ENCODE results near the gene SLC13A3.

SLC13A3 gene

DNA sequence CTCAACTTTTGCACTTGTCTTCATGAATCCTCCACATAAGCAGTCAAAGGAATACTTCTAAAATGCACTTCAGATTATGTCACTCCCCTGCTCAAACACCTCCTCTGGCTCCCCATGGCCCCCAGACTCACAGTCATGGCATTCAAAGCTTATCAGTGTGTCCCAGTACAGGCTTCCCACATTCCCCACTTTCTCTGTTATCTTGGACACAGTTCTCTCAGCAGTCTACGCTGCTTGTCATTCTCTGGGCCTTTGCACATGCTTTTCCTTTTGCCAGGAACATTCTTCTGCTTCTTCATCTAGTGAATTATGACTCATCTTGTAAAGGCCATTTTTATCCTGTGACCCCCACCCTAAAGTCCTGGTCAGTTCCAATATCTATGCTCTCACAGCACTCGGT is 31.8 kb downstream of the SLC13A3 start:
- no peak overlapping the region for H3K9ac ChIP-seq (ENCODE audit: low read length)
- H3K4me3 ChIP-seq (ENCODE audit: insufficient read depth in 1 of 2, low read depth in 1 of 2, low read length in 2 of 2) = no peak overlapping the region
- H3K79me1 ChIP-seq (replicated peaks; ENCODE audit: low read length, poor library complexity, severe bottlenecking) = no peaks in the 10 kb centered on the region
- no peaks in the 10 kb centered on the region for H3K4me1 ChIP-seq (ENCODE audit: control insufficient read depth, insufficient read depth, low read depth, low read length)
- no peak overlapping the region for H4K91ac ChIP-seq (ENCODE audit: low read length)
- H2AFZ ChIP-seq (ENCODE audit: low read depth, low read length) = no peak overlapping the region
- peaks cover 6% of the 10 kb centered on the region for H3K9me3 ChIP-seq (ENCODE audit: control insufficient read depth, low read length)
- H2BK15ac ChIP-seq (ENCODE audit: low read depth, poor library complexity, severe bottlenecking) = no peak overlapping the region
- no peak overlapping the region for H3K23ac ChIP-seq (ENCODE audit: low read length in 2 of 2)
- no peak overlapping the region for H2BK120ac ChIP-seq (ENCODE audit: low read depth, low read length)
- DNase-seq = no peak
- no peak overlapping the region for H3K27ac ChIP-seq (ENCODE audit: low read length, poor library complexity, severe bottlenecking)
- no peak overlapping the region for H2BK5ac ChIP-seq (ENCODE audit: low read depth, low read length, poor library complexity, severe bottlenecking)
- no peak overlapping the region for H3K4me2 ChIP-seq (ENCODE audit: low read length, poor library complexity, severe bottlenecking)
- no peak overlapping the region for H2BK12ac ChIP-seq (ENCODE audit: low read length in 2 of 2)
- no peak overlapping the region for H2AK5ac ChIP-seq (ENCODE audit: low read length, severe bottlenecking)
- no peaks in the 10 kb centered on the region for H3K36me3 ChIP-seq (ENCODE audit: control insufficient read depth in 1 of 2, insufficient read depth in 2 of 2, low read depth in 1 of 2, low read length in 2 of 2)
- H3K27me3 ChIP-seq (ENCODE audit: control insufficient read depth in 1 of 2, insufficient read depth in 1 of 2, low read length in 2 of 2) = no peaks in the 10 kb centered on the region
- no peak overlapping the region for H3K4ac ChIP-seq (ENCODE audit: low read depth in 1 of 2, low read length in 2 of 2)
- no peak overlapping the region for H3K18ac ChIP-seq (ENCODE audit: low read depth in 1 of 2, low read length in 2 of 2)
- H3K14ac ChIP-seq (ENCODE audit: low read length in 2 of 2) = no peak overlapping the region
- no peak overlapping the region for H4K8ac ChIP-seq (ENCODE audit: low read length)
- 81% methylated on average over 2 of the region's 2 CpGs for WGBS

DNA sequence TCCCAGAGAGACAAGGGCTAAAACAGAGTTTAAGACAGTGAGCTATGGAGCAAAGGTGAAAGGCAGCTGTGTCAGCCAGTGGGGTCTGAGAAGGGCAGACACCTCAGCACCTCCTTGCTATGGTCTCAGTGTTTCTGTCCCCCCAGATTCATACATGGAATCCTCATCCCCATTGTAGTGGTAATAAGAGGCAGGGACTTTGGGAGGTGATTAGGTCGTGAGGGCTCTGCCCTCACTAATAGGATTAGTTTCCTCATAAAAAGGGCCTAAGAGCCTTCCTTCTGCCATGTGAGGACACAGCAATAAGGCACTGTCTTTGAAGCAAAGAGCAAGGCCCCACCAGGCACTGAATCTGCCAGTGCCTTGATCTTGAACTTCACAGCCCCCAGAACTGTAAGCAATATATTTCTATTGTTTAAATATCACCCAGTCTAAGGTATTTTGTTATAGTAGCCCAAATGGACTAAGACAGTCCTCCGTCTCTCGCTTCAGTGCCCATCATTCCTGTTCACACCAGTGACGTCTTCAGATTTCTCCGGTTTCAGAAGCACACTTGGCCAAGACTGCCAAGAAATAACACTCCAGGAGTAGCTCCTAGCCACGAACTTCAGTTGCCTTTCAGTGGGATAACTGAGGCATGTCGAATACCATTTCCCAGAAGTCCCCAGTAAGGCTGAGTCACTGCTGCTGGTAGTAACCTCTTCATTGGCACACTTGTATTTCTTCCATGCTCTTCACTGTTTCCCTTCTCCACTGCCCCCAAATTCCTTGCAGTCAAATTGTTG is 32.8 kb downstream of the SLC13A3 start:
- WGBS = 74% methylated on average over 7 of the region's 7 CpGs
- H3K4me1 ChIP-seq (ENCODE audit: control insufficient read depth, insufficient read depth, low read depth, low read length) = no peaks in the 10 kb centered on the region
- H3K4me2 ChIP-seq (ENCODE audit: low read length, poor library complexity, severe bottlenecking) = no peak overlapping the region
- H2AK5ac ChIP-seq (ENCODE audit: low read length, severe bottlenecking) = no peak overlapping the region
- no peak overlapping the region for H3K4me3 ChIP-seq (ENCODE audit: insufficient read depth in 1 of 2, low read depth in 1 of 2, low read length in 2 of 2)
- no peak overlapping the region for H3K27ac ChIP-seq (ENCODE audit: low read length, poor library complexity, severe bottlenecking)
- H2BK12ac ChIP-seq (ENCODE audit: low read length in 2 of 2) = no peak overlapping the region
- H3K18ac ChIP-seq (ENCODE audit: low read depth in 1 of 2, low read length in 2 of 2) = no peak overlapping the region
- no peaks in the 10 kb centered on the region for H3K79me1 ChIP-seq (replicated peaks; ENCODE audit: low read length, poor library complexity, severe bottlenecking)
- H3K27me3 ChIP-seq (ENCODE audit: control insufficient read depth in 1 of 2, insufficient read depth in 1 of 2, low read length in 2 of 2) = no peaks in the 10 kb centered on the region
- no peaks in the 10 kb centered on the region for H3K9me3 ChIP-seq (ENCODE audit: control insufficient read depth, low read length)
- no peak overlapping the region for H3K4ac ChIP-seq (ENCODE audit: low read depth in 1 of 2, low read length in 2 of 2)
- H3K14ac ChIP-seq (ENCODE audit: low read length in 2 of 2) = no peak overlapping the region
- DNase-seq = no peak
- no peaks in the 10 kb centered on the region for H3K36me3 ChIP-seq (ENCODE audit: control insufficient read depth in 1 of 2, insufficient read depth in 2 of 2, low read depth in 1 of 2, low read length in 2 of 2)
- H4K91ac ChIP-seq (ENCODE audit: low read length) = no peak overlapping the region
- H3K23ac ChIP-seq (ENCODE audit: low read length in 2 of 2) = no peak overlapping the region
- no peak overlapping the region for H2BK5ac ChIP-seq (ENCODE audit: low read depth, low read length, poor library complexity, severe bottlenecking)
- H3K9ac ChIP-seq (ENCODE audit: low read length) = no peak overlapping the region
- H2BK15ac ChIP-seq (ENCODE audit: low read depth, poor library complexity, severe bottlenecking) = no peak overlapping the region
- H2BK120ac ChIP-seq (ENCODE audit: low read depth, low read length) = no peak overlapping the region
- H4K8ac ChIP-seq (ENCODE audit: low read length) = no peak overlapping the region
- H2AFZ ChIP-seq (ENCODE audit: low read depth, low read length) = no peak overlapping the region

DNA sequence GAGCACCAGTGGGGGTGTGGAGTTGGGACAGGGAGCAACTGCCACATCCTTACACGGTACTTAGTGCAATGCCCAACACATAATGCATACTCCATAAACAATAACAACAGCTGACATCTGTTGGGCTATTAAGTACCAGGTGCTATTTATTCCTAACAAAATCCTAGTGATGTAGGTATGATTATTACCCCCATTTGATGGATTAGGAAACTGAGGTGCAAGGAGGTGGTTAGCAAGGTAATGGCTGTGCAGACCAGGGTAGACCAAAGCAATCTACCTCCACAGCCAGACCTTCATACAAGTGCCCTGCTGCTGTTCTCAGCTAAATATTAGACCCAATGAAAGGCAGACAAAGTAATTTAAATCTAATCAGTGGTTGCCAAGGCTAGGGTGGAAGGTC is 36.8 kb downstream of the SLC13A3 start:
- Histone ChIP-seq H3K4me3 (ENCODE audit: insufficient read depth in 1 of 2, low read depth in 1 of 2, low read length in 2 of 2) (no peak overlapping the region), H2BK120ac (ENCODE audit: low read depth, low read length) (no peak overlapping the region), H3K27ac (ENCODE audit: low read length, poor library complexity, severe bottlenecking) (no peak overlapping the region), H3K4ac (ENCODE audit: low read depth in 1 of 2, low read length in 2 of 2) (no peak overlapping the region), H3K27me3 (ENCODE audit: control insufficient read depth in 1 of 2, insufficient read depth in 1 of 2, low read length in 2 of 2) (no peaks in the 10 kb centered on the region), H3K4me2 (ENCODE audit: low read length, poor library complexity, severe bottlenecking) (no peak overlapping the region), H3K9ac (ENCODE audit: low read length) (no peak overlapping the region), H4K91ac (ENCODE audit: low read length) (no peak overlapping the region), H2BK15ac (ENCODE audit: low read depth, poor library complexity, severe bottlenecking) (no peak overlapping the region), H3K14ac (ENCODE audit: low read length in 2 of 2) (no peak overlapping the region), H2AK5ac (ENCODE audit: low read length, severe bottlenecking) (no peak overlapping the region), H3K9me3 (ENCODE audit: control insufficient read depth, low read length) (peaks cover 6% of the 10 kb centered on the region), H4K8ac (ENCODE audit: low read length) (no peak overlapping the region), H3K79me1 (replicated peaks; ENCODE audit: low read length, poor library complexity, severe bottlenecking) (no peaks in the 10 kb centered on the region), H3K18ac (ENCODE audit: low read depth in 1 of 2, low read length in 2 of 2) (no peak overlapping the region), H3K4me1 (ENCODE audit: control insufficient read depth, insufficient read depth, low read depth, low read length) (no peaks in the 10 kb centered on the region), H2AFZ (ENCODE audit: low read depth, low read length) (no peak overlapping the region), H3K23ac (ENCODE audit: low read length in 2 of 2) (no peak overlapping the region), H2BK5ac (ENCODE audit: low read depth, low read length, poor library complexity, severe bottlenecking) (no peak overlapping the region), H2BK12ac (ENCODE audit: low read length in 2 of 2) (no peak overlapping the region), H3K36me3 (ENCODE audit: control insufficient read depth in 1 of 2, insufficient read depth in 2 of 2, low read depth in 1 of 2, low read length in 2 of 2) (peaks cover 0 to 7% of the 10 kb centered on the region in 2 experiments)
- DNase-seq = no peak
- WGBS = no CpG with 5 or more reads among the region's 1 CpG

DNA sequence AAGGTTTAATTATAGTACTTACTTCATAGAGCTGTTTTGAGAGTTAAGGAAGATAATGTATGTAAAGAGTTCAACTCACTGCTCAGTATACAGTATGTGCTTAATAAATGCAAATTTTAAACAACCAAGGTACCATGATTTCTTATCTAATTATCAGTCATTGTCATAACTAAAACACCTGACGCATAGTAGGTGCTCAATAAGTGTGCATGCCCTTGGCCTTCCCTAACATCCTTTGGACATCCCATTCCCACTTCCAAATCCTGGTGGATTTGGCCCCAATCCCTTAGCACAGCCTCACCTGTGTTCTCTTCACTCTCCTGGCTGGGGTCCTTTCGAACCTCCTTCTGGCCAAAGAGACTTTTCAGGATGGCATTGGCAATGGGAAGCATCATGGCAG is 41.1 kb downstream of the SLC13A3 start:
- Histone ChIP-seq H3K23ac (ENCODE audit: low read length in 2 of 2) (no peak overlapping the region), H2BK120ac (ENCODE audit: low read depth, low read length) (no peak overlapping the region), H2AFZ (ENCODE audit: low read depth, low read length) (no peak overlapping the region), H4K91ac (ENCODE audit: low read length) (no peak overlapping the region), H3K79me1 (replicated peaks; ENCODE audit: low read length, poor library complexity, severe bottlenecking) (no peaks in the 10 kb centered on the region), H3K27me3 (ENCODE audit: control insufficient read depth in 1 of 2, insufficient read depth in 1 of 2, low read length in 2 of 2) (no peaks in the 10 kb centered on the region), H3K36me3 (ENCODE audit: control insufficient read depth in 1 of 2, insufficient read depth in 2 of 2, low read depth in 1 of 2, low read length in 2 of 2) (peaks cover 0 to 14% of the 10 kb centered on the region in 2 experiments), H2BK12ac (ENCODE audit: low read length in 2 of 2) (no peak overlapping the region), H3K4ac (ENCODE audit: low read depth in 1 of 2, low read length in 2 of 2) (no peak overlapping the region), H3K9me3 (ENCODE audit: control insufficient read depth, low read length) (peaks cover 6% of the 10 kb centered on the region), H3K4me3 (ENCODE audit: insufficient read depth in 1 of 2, low read depth in 1 of 2, low read length in 2 of 2) (no peak overlapping the region), H2BK15ac (ENCODE audit: low read depth, poor library complexity, severe bottlenecking) (no peak overlapping the region), H2AK5ac (ENCODE audit: low read length, severe bottlenecking) (no peak overlapping the region), H3K9ac (ENCODE audit: low read length) (no peak overlapping the region), H3K14ac (ENCODE audit: low read length in 2 of 2) (no peak overlapping the region), H3K4me2 (ENCODE audit: low read length, poor library complexity, severe bottlenecking) (no peak overlapping the region), H3K4me1 (ENCODE audit: control insufficient read depth, insufficient read depth, low read depth, low read length) (no peaks in the 10 kb centered on the region), H3K27ac (ENCODE audit: low read length, poor library complexity, severe bottlenecking) (no peak overlapping the region), H3K18ac (ENCODE audit: low read depth in 1 of 2, low read length in 2 of 2) (no peak overlapping the region), H2BK5ac (ENCODE audit: low read depth, low read length, poor library complexity, severe bottlenecking) (no peak overlapping the region), H4K8ac (ENCODE audit: low read length) (no peak overlapping the region)
- 73% methylated on average over 2 of the region's 2 CpGs for WGBS
- DNase-seq = no peak
